Measurements from ENCODE around the gene SLAIN1.
A peak's percentile ranks its signal among the peaks of the same experiment; 100 is the strongest.
"Not testable (repeated sequence)": the region's sequence is repeated elsewhere in the genome, so short reads cannot be mapped to it uniquely, and the experiment has no call there.

The SLAIN1 gene

GRCh38 chr13:77697217-77698103, at the start of gene SLAIN1:
Gene SLAIN1, plus strand, starts transcription at chr13:77697687. Its CDS starts 227 bp downstream, at chr13:77697914.
- peak; percentile 93 for DNase-seq (ENCODE audit: low spot score)

- DNase-seq (ENCODE audit: low spot score): no peak
These were observed 47.1 kb upstream of the SLAIN1 start for GRCh38 chr13:77650409-77650808.

DNA sequence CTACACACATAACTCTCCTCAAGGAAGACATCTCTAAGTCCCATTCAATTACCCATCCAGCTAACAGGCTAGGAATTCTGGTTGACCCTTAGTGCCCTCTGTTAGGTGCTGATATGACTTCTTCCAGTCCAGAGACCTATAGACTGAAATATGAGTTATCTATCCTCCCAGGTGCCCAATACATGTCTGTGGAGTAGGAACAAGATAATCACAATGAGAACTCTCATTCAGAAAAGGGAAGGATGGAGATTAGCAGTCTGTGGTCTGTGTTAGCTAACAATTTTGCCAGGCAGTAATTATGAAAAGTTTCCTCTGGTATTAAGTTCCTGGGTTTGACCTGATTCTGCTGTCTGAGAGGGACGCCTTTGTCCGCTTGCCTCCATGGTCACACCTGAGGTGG, 44.2 kb upstream of the SLAIN1 start:
- no peak for DNase-seq (ENCODE audit: low spot score)

GRCh38 chr13:77660016-77660415, 37.5 kb upstream of the SLAIN1 start:
- DNase-seq (ENCODE audit: low spot score): not testable (repeated sequence)

GRCh38 chr13:77660841-77661250, 36.6 kb upstream of the SLAIN1 start:
- DNase-seq (ENCODE audit: low spot score): no peak

DNA sequence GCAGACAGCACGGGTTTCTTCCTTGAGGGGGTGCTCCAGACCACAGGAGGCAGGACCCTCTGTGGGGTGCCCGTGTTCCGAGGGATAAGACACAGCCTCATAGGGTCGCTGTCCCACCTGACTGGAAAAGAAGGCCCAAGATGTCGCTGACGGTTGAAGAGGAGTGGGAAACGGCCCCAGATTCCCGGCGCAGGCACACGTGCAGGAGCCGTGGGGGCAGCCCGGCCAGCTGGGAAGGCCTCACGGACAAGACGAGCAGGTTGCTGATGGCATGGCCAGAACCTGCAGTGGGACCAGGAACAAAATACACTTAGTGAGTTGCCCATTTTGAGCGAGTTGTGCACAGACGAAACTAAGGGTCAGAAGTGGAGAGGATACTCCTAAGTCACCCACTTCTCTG, 35.2 kb upstream of the SLAIN1 start:
- DNase-seq (ENCODE audit: low spot score): not testable (repeated sequence)

DNA sequence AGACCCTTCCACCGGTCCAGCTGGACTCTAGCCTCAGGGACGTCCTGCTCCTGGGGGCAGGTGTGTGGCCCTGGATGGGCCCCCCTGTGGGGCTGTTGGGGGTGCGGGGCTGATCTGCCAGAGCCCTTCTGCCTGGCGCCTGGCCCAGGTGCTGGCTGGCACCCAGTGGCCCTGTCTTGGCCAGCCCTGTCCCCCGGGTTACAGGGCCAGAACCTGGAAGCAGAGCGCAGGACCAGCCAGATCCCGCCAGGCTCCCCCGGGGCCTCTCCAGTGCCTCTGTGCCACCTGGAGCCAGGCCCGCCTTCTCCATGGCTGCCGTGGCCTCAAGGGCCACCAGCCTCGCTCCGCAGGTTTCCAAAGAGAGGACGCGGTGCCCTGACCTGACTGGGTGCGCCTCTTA, 34.7 kb upstream of the SLAIN1 start:
- DNase-seq (ENCODE audit: low spot score): not testable (repeated sequence)

DNA sequence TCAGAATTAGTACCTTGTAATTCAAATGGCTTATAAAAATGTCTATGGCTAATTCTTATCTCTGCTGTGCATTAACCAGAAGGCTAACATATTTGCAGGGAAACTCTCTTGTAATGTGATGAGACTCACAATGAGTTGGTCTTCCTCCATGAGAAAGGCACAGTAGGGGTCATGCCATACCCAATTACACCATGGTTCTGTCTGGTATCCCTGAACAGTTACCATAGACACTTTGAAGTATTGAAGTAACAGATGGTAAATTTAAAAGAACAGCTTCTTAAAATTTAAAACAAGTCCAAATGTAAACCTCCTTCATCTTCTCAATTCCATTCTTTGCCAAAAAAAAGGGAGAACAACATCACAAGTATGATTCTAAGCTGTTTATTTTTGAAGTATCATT, 22.6 kb upstream of the SLAIN1 start:
- DNase-seq (ENCODE audit: low spot score): no peak

GRCh38 chr13:77678691-77679235, 18.7 kb upstream of the SLAIN1 start:
- no peak for DNase-seq (ENCODE audit: low spot score)

DNA sequence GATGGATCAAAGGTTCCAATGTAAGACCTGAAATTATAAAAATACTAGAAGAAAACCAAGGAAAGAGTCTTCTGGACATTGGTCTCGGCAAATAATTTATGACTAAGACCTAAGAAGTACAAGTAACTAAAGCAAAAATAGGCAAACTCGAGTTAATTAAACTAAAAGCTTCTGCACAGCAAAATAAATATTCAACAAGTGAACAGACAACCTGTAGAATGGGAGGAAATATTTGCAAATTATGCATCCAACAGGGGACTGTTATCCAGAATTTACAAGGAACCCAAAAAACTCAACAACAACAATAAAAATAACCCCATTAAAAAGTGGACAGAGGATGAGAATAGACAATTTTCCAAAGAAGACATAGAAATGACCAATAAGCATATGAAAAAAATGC, 9.7 kb upstream of the SLAIN1 start:
- no peak for DNase-seq (ENCODE audit: low spot score)

- DNase-seq (ENCODE audit: low spot score): peak; percentile 40
These were observed 5.6 kb upstream of the SLAIN1 start for GRCh38 chr13:77691871-77692270.

GRCh38 chr13:77692746-77693448, 4.6 kb upstream of the SLAIN1 start:
- peak; percentile 83 for DNase-seq (ENCODE audit: low spot score)

DNA sequence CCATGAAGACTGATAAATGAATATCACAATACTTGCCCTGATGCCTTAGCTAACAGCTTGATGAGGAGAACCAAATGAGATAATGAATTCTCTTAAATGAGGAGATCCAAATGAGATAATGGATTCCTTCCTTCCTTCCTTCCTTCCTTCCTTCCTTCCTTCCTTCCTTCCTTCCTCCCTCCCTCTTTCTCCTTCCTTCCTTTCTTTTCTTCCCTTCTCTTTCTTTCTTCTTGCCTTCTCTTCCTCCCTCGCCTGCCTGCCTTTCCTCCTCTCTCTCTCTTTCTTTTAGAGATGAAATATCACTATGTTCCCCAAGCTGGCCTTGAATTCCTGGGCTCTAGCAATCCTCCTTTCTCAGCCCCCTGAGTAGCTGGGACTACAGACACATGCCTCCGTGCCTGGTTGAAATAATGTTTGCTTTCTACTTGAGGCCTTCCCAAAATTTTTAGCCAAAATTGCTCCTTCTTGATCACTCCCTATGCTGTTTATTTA, 4.0 kb upstream of the SLAIN1 start:
- DNase-seq (ENCODE audit: low spot score): no peak

DNA sequence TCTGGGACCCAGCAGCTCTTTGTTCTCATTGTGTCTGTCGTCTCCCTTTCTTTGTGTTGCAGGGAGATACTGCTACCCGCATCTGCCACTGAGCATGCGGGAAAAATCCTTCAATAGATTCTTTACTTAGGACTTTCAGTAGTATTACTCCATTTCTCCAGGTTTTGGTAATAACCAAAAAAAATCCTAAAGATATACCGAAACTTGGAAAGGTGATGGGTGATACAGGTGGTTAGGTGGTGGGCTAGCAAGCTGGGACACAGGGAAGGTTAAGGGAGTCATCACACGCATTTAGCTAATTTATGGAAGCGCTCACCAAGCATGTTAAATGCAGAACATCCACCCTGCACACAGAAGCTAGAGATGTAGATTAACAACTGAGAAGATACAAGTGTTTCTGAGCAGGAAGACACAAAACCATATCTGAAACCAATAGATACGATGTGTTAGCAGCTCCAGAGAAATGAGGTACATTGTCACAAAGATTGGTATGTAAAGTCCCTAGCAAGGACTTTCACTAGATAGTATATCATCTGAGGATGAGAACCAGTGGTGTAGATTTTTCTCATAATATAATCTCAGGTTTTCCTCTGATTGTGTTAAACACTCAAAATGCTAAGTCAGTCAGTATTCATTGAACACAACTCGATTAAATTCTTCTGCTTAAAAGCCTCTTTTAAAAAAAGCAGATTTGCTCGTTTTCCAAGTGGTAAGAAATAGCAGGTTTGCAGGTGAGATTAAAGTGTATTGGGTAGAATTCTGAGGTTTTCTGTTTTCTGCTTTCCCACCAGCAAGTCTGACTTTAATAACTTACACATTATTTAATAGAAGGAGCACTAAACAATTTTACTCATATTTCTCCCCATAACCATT, 1.2 kb upstream of the SLAIN1 start:
- DNase-seq (ENCODE audit: low spot score): peak; percentile 78

DNA sequence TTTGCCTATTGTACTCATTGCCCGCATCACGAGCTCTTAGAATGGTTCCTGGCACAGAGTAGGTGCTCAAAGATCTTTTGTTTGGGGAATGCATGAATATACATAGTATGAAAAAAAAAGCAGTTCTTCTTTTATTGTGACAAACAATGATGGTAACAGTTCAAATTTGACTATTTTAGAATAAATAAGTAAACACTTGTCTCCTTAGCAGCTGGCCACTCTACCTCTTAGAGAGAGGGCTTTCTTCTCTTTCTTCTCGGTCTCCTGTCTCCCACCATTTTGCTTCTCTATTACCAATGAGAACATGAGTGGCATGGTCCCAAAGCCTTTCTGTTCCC, 639 bp upstream of the SLAIN1 start:
- peak; percentile 74 for DNase-seq (ENCODE audit: low spot score)

DNA sequence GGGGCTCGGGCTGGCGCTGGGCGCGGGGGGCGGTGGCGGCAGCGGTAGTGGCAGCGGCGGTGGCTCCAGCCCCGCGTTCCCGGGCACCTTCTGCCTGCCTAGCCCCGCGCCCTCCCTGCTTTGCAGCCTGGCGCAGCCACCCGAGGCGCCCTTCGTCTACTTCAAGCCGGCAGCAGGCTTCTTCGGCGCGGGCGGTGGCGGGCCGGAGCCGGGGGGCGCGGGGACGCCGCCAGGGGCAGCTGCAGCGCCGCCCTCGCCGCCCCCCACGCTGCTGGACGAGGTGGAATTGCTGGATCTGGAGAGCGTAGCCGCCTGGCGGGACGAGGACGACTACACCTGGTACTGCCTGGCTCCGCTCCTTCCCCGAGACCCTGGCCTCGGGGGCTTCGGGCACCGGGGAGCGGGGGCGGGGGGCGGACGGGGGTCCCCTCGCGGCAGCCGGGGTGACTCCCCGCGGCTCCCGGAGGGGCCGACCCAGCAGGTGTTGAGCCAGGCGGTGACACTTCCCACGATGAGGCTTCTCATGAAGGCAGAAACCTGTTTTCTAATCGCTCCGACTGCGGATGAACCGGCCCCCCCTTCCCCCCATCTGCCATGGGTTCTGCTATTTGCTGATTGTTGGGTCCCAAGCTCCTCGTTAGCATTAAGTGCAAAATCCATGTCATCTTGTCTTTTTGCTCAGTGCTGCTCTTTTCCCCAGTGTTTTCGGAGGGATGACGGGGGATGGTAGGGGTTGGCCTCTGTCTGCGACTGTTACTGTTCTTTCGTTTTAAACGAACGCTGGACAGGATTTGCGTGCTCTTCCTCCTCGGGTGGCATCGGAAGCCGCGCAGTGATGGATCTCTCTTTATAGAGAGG, 943 bp downstream of the SLAIN1 start:
- peak; percentile 76 for DNase-seq (ENCODE audit: low spot score)

- DNase-seq (ENCODE audit: low spot score): peak; percentile 38
These were observed 1.7 kb downstream of the SLAIN1 start for GRCh38 chr13:77699059-77699680.

- no peak for DNase-seq (ENCODE audit: low spot score)
These were observed 3.8 kb downstream of the SLAIN1 start for GRCh38 chr13:77701305-77701704.

DNA sequence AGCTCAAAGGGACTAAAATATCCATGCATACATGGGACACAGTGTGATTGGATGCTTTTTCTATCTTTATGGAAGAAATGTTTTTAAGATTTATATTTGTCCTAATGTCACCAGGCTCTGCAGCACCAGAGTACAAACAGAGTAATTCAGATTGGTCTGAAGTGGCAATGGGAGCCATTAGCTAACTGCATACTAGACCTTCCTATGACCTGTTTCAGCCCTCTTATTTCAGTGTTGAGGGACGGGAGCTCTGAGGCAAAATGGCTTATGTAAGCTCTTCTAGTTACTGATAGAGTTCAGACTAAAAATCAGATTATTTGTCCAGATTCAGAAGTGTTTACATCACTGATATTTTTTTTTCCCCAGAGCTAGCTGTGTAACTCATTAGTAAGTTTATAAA, 4.9 kb downstream of the SLAIN1 start:
- DNase-seq (ENCODE audit: low spot score): no peak

- DNase-seq (ENCODE audit: low spot score): no peak
These were observed 5.9 kb downstream of the SLAIN1 start for GRCh38 chr13:77703408-77703807.

Measured in globus pallidus (tissue), 1 donor.